Dedifferentiated amniotic fluid mesenchymal stem cell (primary cell): Measurements from ENCODE around the gene TRAPPC13.
"Not testable (repeated sequence)": the region's sequence is repeated elsewhere in the genome, so short reads cannot be mapped to it uniquely, and the experiment has no call there.

Experiments
- DNase-seq: peaks from one replicate; pipeline ENCODE4 v3.0.0-alpha.2; 2016; ENCODE audit errors: extremely low spot score

Gene TRAPPC13

DNA sequence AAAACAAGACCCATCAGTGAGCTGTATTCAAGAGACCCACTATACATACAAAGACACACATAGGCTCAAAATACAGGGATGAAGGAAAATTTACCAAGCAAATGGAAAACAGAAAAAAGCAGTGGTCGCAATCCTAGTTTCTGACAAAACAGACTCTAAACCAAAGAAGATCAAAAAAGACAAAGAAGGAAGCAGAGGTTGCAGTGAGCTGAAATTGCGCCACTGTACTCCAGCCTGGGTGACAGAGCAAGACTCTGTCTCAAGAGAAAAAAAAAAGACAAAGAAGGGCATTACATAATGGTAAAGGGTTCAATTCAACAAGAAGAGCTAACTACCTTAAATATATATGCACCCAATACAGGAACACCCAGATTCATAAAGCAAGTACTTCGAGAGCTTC, 51.2 kb downstream of the TRAPPC13 start:
- DNase-seq, result not testable (repeated sequence)

DNA sequence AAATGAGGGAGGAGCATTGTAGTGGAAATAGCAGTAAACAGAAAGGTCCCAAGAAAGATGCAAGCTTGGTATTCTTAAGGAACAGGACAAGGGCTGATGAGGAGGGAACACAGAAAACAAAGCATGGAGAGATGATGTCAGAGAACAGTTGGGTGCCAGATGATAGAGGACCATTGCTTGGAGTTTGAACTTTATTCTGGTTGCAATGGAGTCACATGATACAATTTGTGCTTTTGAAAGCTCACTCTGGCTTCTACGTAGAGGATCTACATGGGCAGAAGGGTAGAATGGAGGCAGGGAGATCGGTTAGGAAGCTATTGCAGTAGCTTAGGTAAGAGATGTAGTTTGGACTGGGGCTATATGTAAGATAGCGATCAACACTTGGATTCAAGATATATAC, 57.3 kb downstream of the TRAPPC13 start:
- DNase-seq, result no peak

DNA sequence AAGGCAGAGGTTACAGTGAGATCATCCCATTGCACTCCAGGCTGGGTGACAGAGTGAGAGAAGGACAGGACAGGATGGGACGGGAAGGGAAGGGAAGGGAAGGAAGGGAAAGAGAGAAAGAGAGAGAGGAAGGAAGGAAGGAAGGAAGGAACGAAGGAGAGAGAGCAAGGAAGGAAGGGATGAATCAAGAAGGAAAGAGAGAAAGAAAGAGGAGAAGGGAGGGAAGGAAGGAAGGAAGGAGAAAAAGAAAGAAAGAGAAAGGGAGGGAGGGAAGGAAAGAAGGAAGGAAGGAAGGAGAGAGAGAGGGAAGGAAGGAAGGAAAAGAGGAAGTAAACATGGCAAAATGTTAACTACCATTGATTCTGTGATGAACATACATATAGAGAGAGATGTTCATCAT, 68.3 kb downstream of the TRAPPC13 start:
- DNase-seq, result no peak

DNA sequence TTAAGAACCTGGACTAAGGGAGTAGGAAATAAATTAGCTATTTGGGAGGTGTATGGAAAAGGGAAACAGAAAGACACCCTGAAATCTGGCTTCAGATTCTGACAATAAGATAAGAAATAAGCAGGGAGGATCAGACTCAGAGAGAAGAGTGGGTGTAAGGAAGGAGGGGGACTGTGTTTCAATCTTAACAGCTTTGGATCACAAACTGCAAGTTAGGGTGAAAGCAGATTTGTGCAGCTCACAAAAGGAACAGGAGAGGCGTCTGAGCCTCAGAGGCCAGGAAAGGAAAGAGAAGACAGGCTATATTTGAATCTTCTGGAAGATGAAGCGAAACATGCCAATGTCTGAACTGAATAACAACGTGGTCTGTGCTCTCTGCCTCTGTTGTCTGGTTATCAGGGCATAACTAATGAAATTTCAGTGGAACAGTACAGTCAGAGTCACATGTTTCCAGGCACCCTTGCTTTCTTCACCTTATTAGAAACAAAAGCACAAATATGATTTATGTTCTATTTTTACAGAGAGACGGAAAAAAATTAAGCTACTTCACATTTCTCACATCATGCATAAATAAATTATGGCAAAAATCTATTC, 70.4 kb downstream of the TRAPPC13 start:
- DNase-seq, result no peak

DNA sequence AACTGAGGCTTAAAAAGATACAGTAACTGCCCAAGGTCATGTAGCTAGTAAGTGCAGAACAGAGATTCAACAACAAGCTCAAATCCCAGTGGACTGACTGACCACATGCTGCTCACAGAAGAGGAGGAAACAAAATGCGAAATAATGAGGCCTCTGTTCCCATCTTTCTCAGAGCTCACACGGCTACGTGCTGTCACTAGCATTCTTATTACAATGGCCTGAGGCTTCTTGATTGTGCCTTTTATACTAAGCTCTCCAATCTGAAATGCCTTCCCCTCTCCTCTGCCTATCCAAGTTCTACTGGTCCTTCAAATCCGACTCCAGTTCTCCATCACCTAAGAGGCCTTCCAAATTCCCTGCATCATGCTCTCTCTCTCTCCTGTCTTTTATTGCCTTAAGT, 71.1 kb downstream of the TRAPPC13 start:
- no peak for DNase-seq

DNA sequence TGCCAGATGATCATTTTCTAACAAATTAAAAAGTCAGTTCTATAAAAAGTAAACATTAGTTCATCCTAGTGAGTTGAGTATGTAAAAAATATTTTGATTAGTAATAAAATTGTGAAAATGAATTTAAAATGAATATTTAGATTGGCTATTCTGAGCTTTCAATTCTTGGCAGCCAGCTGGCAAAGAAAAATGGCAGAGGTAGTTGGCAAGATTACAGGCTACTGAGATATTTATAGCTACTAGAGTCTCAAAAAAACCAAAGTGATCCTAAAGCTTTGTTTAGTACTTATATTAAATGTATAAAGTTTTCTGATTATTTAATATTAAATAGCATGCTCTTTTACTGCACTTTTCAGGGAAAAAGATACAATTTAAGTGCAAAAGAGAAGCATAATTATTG, 72.1 kb downstream of the TRAPPC13 start:
- DNase-seq, result no peak

DNA sequence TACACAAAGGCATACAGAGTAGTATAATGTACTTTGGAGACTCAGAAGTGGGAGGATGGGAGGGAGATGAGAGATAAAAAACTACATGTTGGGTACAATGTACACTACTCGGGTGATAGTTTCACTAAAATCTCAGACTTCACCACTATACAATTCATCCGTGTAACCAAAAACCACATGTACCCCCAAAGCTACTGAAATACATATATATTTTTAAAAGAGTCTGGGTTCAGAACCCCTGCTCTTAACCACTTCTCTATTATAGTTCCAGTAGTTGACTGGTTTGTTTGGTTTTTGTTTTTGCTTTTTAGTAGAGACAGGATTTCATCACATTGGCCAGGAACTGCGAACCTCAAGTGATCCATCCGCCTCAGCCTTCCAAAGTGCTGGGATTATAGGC, 74.5 kb downstream of the TRAPPC13 start:
- DNase-seq, result no peak

DNA sequence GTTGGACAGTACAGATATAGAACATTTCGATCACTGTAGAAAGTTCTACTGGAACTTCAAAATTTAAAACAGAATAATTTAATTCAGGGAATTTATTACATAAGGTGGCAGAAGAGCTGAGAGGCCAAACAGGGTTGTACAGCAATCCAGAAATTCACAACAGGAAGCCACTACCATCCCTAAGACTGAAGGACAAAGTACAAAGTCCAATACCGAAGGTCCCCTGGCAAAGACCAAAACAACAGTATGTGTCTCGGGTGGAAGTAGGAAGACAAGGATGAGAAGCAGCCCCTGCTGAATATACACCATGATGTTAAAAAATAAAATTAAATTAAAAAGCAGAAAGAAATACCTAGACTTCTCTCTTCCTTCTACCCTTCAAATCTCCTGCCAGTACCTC, 77.2 kb downstream of the TRAPPC13 start:
- DNase-seq, result no peak

DNA sequence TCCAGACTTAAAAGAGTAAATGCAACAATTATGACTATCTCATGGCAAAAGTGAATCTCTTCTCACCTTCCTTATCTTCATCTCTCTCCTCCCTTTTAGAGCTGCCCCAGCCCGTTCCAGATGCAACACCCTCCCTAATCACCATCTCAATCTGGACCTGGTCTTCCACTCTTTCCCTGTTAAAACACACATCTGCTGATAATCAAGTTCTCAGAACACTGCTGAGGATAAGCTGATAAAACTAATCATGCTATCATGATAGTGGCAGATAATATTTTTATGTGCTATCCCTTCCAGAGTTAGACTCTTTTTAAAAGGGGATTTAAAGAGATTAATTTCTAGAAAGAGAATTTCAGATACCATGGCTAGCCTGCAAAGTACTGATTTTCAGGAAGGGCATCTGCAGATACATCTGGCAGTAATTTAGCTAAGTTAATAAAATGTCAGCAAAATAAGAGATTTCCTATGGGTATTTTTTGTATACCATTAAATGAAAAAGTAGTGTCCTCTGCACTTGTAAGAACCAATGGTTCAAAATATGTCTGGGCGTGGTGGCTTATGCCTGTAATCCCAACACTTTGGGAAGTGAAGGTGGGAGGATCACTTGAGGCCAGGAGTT, 79.9 kb downstream of the TRAPPC13 start:
- DNase-seq, result no peak

DNA sequence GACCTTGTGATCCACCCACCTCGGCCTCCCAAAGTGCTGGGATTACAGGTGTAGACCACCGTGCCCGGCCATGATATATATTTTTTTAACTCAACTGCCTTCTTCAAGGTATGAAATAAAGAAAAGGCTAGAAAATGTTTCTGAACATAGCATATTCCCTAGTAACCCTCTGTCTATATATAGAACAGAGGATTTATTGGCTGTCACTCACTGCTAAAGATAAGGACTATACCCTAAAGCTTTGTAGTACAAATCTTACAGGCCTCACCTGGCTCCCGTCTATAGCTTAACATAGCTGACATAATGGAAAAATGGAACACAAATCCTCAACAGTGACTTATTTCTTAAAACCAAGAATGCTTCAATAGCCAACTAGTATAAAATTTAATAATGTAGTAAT, 82.8 kb downstream of the TRAPPC13 start:
- DNase-seq, result no peak

DNA sequence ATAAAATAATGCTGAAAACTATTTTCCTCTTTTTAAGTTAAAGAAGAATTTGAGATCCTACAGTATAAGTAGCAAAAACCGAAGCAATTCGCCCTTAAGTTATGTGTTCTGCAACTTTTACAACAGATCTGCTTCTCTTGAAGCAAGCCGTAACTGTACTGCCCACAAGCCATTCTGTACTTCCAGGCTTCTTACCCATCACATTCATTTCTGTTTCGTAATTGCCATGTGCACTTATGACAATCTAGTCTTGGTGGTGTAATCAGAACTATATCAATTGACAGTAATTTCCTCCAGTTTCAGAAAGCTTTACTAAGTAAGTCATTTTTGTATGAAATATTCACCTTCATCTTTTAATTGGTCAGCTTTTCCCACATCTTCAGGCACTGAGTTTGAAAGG, 83.3 kb downstream of the TRAPPC13 start:
- no peak for DNase-seq
